OCI-LY3 (cell line): ENCODE measurements around the gene UBE2N.
A peak's percentile ranks its signal among the peaks of the same experiment; 100 is the strongest.

Experiments
- H2AFZ ChIP-seq: fragments of 200-600, 300-600 bp; shearing (Covaris generic); 2 replicates; pipeline ENCODE4 v1.6.0; 2014; ENCODE audit warnings: antibody characterized with exemption, low read depth, low read length
- H3K27ac ChIP-seq: fragments of 200-600, 300-600 bp; sonication (generic); 2 replicates; pipeline ENCODE4 v1.5.1; 2014; ENCODE audit warnings: mild to moderate bottlenecking, low read length, moderate library complexity, mixed read lengths
- H3K27me3 ChIP-seq: fragments of 200-600, 300-600 bp; sonication (generic); 2 replicates; pipeline ENCODE4 v1.6.1; 2014; ENCODE audit warnings: low read depth, low read length, mixed read lengths
- H3K36me3 ChIP-seq: fragments of 200-600, 300-600 bp; sonication (generic); replicated peaks from 2 replicates; pipeline ENCODE3; 2014; ENCODE audit warnings: low read depth, low read length, mixed read lengths
- H3K4me1 ChIP-seq: fragments of 300-600, 200-600 bp; sonication (generic); 2 replicates; pipeline ENCODE4 v1.6.1; 2014; ENCODE audit warnings: low read length, mixed read lengths
- H3K4me2 ChIP-seq: fragments of 200-600, 300-600 bp; sonication (generic); 2 replicates; pipeline ENCODE4 v1.6.1; 2014; ENCODE audit warnings: low read length, mixed read lengths
- H3K4me3 ChIP-seq: fragments of 300-600, 200-600 bp; sonication (generic); 2 replicates; pipeline ENCODE4 v1.5.1; 2014; ENCODE audit warnings: antibody characterized with exemption, mild to moderate bottlenecking, low read length, moderate library complexity
- H3K79me2 ChIP-seq: fragments of 300-600, 200-600 bp; shearing (Covaris generic); 2 replicates; pipeline ENCODE4 v1.6.1; 2014; ENCODE audit warnings: mild to moderate bottlenecking, low read length, mixed read lengths
- H3K9ac ChIP-seq: fragments of 300-600, 200-600 bp; shearing (Covaris generic); 2 replicates; pipeline ENCODE4 v1.6.0; 2014; ENCODE audit warnings: mild to moderate bottlenecking, low read length, moderate library complexity
- H3K9me3 ChIP-seq: fragments of 200-600, 300-600 bp; shearing (Covaris generic); 2 replicates; pipeline ENCODE4 v1.6.1; 2014; ENCODE audit warnings: low read length, mixed read lengths; ENCODE audit not compliant: insufficient read depth
- H4K20me1 ChIP-seq: fragments of 200-600, 300-600 bp; sonication (generic); 2 replicates; pipeline ENCODE4 v1.6.1; 2016; ENCODE audit warnings: low read length, mixed read lengths; ENCODE audit not compliant: insufficient read depth
- CTCF ChIP-seq: fragments of 200-600, 300-600 bp; sonication (generic); IDR thresholded peaks from 2 replicates; pipeline ENCODE4 v1.5.1; 2014; ENCODE audit warnings: antibody characterized with exemption, low read length, low read depth
- EZH2phosphoT487 ChIP-seq: fragments of 200-600 bp; shearing (Covaris generic); IDR thresholded peaks from 2 replicates; pipeline ENCODE4 v1.6.1; 2018; ENCODE audit warnings: antibody characterized with exemption, mixed run types, low read depth

The UBE2N gene

GRCh38 chr12:93476555-93476954, 34.8 kb upstream of the UBE2N start:
- Histone ChIP-seq H3K27me3 (no peaks in the 10 kb centered on the region), H3K9ac (no peak overlapping the region), H3K4me2 (no peak overlapping the region), H3K36me3 (peaks cover 27% of the 10 kb centered on the region), H3K27ac (no peak overlapping the region), H3K79me2 (peaks cover 27% of the 10 kb centered on the region), H3K4me3 (no peak overlapping the region), H3K9me3 (no peaks in the 10 kb centered on the region), H4K20me1 (no peaks in the 10 kb centered on the region), H3K4me1 (peaks cover 3% of the 10 kb centered on the region; the same call in 1 of the 2 replicates), H2AFZ (no peak overlapping the region)
- TF ChIP-seq CTCF: no peak
- TF ChIP-seq EZH2phosphoT487: no peak

GRCh38 chr12:93469386-93469785, 27.6 kb upstream of the UBE2N start:
- H3K9ac ChIP-seq: no peak overlapping the region
- no peak overlapping the region for H3K4me2 ChIP-seq
- H3K27me3 ChIP-seq: no peaks in the 10 kb centered on the region
- peaks cover 12% of the 10 kb centered on the region for H3K4me1 ChIP-seq
- H2AFZ ChIP-seq: no peak overlapping the region
- H3K9me3 ChIP-seq: no peaks in the 10 kb centered on the region
- H3K27ac ChIP-seq: no peak overlapping the region
- no peak for TF ChIP-seq EZH2phosphoT487
- no peak for TF ChIP-seq CTCF
- H4K20me1 ChIP-seq: no peaks in the 10 kb centered on the region
- H3K79me2 ChIP-seq: peaks cover 60% of the 10 kb centered on the region
- H3K36me3 ChIP-seq: peaks cover 14% of the 10 kb centered on the region
- H3K4me3 ChIP-seq: no peak overlapping the region

GRCh38 chr12:93468008-93468371, 26.2 kb upstream of the UBE2N start:
- no peak for TF ChIP-seq EZH2phosphoT487
- peaks cover 11% of the 10 kb centered on the region for H3K36me3 ChIP-seq
- H3K4me1 ChIP-seq: peaks cover 12% of the 10 kb centered on the region
- H3K27me3 ChIP-seq: no peaks in the 10 kb centered on the region
- peak overlapping the region; percentile 81 for H3K4me3 ChIP-seq
- H2AFZ ChIP-seq: no peak overlapping the region; the same call in 1 of the 2 replicates
- H3K4me2 ChIP-seq: peak overlapping the region; percentile 72
- peaks cover 53% of the 10 kb centered on the region for H3K79me2 ChIP-seq
- peak overlapping the region; percentile 80 for H3K9ac ChIP-seq
- peak overlapping the region; percentile 60 for H3K27ac ChIP-seq
- no peaks in the 10 kb centered on the region for H4K20me1 ChIP-seq
- H3K9me3 ChIP-seq: no peaks in the 10 kb centered on the region

- Histone ChIP-seq H3K4me1 (peaks cover 12% of the 10 kb centered on the region), H4K20me1 (no peaks in the 10 kb centered on the region), H3K79me2 (peaks cover 50% of the 10 kb centered on the region), H2AFZ (peak within 1 kb of the TSS; percentile 51; the same call in 1 of the 2 replicates), H3K9ac (peak within 1 kb of the TSS; percentile 80), H3K27me3 (no peaks in the 10 kb centered on the region), H3K36me3 (peaks cover 11% of the 10 kb centered on the region), H3K27ac (peak within 1 kb of the TSS; percentile 60), H3K4me2 (peak within 1 kb of the TSS; percentile 72), H3K9me3 (no peaks in the 10 kb centered on the region), H3K4me3 (peak within 1 kb of the TSS; percentile 81)
- TF ChIP-seq CTCF (peak; percentile 90), EZH2phosphoT487 (no peak)
These were observed 25.7 kb upstream of the UBE2N start, which contains the start of gene MRPL42 for GRCh38 chr12:93467351-93468007. TSS of gene MRPL42 (plus strand) at chr12:93467514. CDS start at chr12:93469286, 1,772 bp downstream.
